Measurements from ENCODE around the gene FAM13A.

Gene FAM13A

DNA sequence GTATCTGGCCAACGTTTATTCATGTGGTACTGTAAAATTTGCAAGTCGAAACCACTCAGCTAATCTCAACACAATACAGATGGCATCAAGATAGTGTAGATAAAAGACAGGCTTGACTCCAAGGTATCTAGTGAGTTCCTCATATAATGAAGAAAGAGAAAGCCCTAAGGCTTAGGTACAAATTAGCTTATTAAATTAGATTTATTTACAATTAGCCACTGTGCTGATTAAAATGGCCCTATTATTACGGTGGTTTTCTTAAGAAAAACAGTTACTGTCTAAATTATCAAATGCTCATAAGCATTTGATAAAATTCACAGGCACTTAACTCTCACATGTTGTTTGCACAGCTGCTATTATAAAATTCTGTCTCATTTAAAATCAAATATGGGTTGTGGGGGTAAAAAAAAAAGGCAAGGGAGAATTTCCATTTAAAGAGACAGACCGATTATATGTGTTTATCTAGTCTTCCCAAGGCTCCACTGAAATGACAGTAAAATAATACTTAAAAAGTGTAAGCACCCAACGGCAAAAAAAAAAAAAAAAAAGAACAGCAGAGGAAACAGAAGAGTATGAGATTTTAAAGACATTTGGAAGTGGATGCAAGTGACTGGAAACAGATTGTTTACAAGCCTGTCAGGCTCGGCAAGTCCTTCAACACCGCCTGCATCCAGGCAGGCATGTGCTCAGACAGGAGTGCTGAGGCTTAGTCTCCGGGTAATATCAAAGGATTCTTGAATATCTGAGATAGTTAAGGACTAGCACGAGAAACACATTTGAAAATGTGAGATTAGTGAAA is 55.1 kb downstream of the FAM13A start:
- no peak overlapping the region for H3K27ac ChIP-seq (ENCODE audit: poor library complexity, severe bottlenecking)
- no peak for ATAC-seq (ENCODE audit: low read depth)
- TF ChIP-seq, protein P1, sequence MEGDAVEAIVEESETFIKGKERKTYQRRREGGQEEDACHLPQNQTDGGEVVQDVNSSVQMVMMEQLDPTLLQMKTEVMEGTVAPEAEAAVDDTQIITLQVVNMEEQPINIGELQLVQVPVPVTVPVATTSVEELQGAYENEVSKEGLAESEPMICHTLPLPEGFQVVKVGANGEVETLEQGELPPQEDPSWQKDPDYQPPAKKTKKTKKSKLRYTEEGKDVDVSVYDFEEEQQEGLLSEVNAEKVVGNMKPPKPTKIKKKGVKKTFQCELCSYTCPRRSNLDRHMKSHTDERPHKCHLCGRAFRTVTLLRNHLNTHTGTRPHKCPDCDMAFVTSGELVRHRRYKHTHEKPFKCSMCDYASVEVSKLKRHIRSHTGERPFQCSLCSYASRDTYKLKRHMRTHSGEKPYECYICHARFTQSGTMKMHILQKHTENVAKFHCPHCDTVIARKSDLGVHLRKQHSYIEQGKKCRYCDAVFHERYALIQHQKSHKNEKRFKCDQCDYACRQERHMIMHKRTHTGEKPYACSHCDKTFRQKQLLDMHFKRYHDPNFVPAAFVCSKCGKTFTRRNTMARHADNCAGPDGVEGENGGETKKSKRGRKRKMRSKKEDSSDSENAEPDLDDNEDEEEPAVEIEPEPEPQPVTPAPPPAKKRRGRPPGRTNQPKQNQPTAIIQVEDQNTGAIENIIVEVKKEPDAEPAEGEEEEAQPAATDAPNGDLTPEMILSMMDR (IDR thresholded peaks at IDR 0.05; ENCODE audit: poor library complexity, severe bottlenecking), result no peak

DNA sequence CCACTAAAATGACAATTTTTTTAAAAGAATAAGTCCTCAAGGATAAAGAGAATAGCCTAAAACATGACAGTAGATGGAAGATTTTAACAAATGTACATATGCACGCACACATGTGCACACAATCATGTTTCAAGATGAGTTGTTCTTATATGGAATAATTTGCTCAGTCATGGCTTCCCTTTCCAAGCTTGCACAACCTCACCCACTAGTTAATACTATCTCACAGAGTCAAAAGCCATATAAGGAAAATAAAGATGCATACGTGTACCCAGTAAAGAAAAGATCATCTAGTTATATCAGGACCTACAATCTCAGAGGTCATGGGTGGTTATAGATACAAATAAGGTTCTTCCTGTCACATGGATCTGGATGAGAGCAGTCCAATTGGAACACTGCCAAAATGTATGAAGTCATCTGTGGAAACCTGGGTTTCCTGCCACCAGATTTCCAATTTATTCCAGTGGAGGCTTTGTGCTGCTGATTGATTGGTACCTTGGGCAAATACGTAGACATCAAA is 56.1 kb downstream of the FAM13A start:
- H3K4me3 ChIP-seq (ENCODE audit: severe bottlenecking), result no peak overlapping the region
- no peak for DNase-seq (ENCODE audit: low spot score)
- H3K9me3 ChIP-seq (ENCODE audit: severe bottlenecking), result peaks cover 2% of the 10 kb centered on the region
- ATAC-seq (ENCODE audit: low read depth), result peak; percentile 84
- H3K27ac ChIP-seq (ENCODE audit: poor library complexity, severe bottlenecking), result no peak overlapping the region
- no peaks in the 10 kb centered on the region for H3K36me3 ChIP-seq (ENCODE audit: low read depth)
- H3K4me1 ChIP-seq (ENCODE audit: insufficient read depth, poor library complexity, severe bottlenecking), result peaks cover 13% of the 10 kb centered on the region
- TF ChIP-seq, protein P1 (IDR thresholded peaks at IDR 0.05; ENCODE audit: poor library complexity, severe bottlenecking), result no peak
- H3K27me3 ChIP-seq (ENCODE audit: insufficient read depth, poor library complexity, severe bottlenecking), result no peaks in the 10 kb centered on the region

More for the DNA sequence above, 55.1 kb downstream of the FAM13A start:
- Histone ChIP-seq H3K9me3 (ENCODE audit: severe bottlenecking) (peaks cover 2% of the 10 kb centered on the region), H3K4me3 (ENCODE audit: severe bottlenecking) (no peak overlapping the region), H3K27me3 (ENCODE audit: insufficient read depth, poor library complexity, severe bottlenecking) (no peaks in the 10 kb centered on the region), H3K4me1 (ENCODE audit: insufficient read depth, poor library complexity, severe bottlenecking) (peaks cover 13% of the 10 kb centered on the region), H3K36me3 (ENCODE audit: low read depth) (no peaks in the 10 kb centered on the region)
- DNase-seq (ENCODE audit: low spot score), result no peak

DNA sequence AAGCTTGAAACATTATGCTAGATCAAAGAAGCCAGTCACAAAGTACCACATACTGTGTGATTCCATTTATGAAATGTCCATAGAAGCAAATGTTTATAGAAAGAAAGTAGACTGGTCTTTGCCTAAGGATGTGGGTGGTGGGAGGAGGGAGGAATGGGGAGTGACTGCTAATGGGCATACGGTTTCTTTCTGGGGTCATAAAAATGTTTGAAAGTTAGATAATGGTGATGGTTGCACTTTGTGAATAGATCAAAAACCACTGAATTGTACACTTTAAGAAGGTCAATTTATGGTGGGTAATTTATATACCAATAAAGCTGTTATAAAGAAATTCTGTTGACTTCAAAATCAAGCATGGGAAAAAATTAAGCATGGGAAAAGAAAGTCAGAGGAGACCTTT is 56.6 kb downstream of the FAM13A start:
- no peak overlapping the region for H3K4me3 ChIP-seq (ENCODE audit: severe bottlenecking)
- TF ChIP-seq, protein P1 (IDR thresholded peaks at IDR 0.05; ENCODE audit: poor library complexity, severe bottlenecking), result no peak
- no peak for DNase-seq (ENCODE audit: low spot score)
- peaks cover 2% of the 10 kb centered on the region for H3K9me3 ChIP-seq (ENCODE audit: severe bottlenecking)
- H3K27me3 ChIP-seq (ENCODE audit: insufficient read depth, poor library complexity, severe bottlenecking), result no peaks in the 10 kb centered on the region
- peaks cover 13% of the 10 kb centered on the region for H3K4me1 ChIP-seq (ENCODE audit: insufficient read depth, poor library complexity, severe bottlenecking)
- no peak for ATAC-seq (ENCODE audit: low read depth)
- no peaks in the 10 kb centered on the region for H3K36me3 ChIP-seq (ENCODE audit: low read depth)
- H3K27ac ChIP-seq (ENCODE audit: poor library complexity, severe bottlenecking), result no peak overlapping the region

DNA sequence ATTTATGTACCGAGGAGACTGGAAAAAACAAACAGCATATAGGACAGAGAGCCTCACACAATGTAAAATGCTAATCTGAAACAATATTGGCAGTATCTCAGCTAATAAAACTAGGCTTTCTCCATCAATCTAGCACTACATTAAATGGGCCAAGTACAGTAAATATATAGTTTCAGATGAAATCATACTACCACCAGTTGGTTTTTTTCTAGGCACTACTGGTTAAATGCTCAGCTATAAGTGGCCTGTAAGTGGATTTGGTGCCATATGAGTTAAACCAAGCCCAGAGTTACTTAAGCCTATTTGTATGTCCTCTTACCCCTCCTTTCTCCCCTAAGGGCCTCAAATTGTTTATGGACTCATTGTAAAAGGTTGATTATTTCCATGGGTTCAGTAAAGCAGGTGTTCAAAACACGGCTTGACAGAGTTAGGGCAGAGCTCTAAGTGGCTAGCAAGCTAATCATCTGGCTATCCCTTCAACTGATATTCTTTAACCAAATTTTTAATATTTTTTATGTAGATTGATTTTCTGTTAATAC is 57.5 kb downstream of the FAM13A start:
- TF ChIP-seq, protein P1 (IDR thresholded peaks at IDR 0.05; ENCODE audit: poor library complexity, severe bottlenecking), result no peak
- Histone ChIP-seq H3K4me1 (ENCODE audit: insufficient read depth, poor library complexity, severe bottlenecking) (peaks cover 13% of the 10 kb centered on the region), H3K36me3 (ENCODE audit: low read depth) (no peaks in the 10 kb centered on the region), H3K27ac (ENCODE audit: poor library complexity, severe bottlenecking) (no peak overlapping the region), H3K9me3 (ENCODE audit: severe bottlenecking) (no peaks in the 10 kb centered on the region), H3K4me3 (ENCODE audit: severe bottlenecking) (no peak overlapping the region), H3K27me3 (ENCODE audit: insufficient read depth, poor library complexity, severe bottlenecking) (no peaks in the 10 kb centered on the region)
- no peak for ATAC-seq (ENCODE audit: low read depth)
- no peak for DNase-seq (ENCODE audit: low spot score)

DNA sequence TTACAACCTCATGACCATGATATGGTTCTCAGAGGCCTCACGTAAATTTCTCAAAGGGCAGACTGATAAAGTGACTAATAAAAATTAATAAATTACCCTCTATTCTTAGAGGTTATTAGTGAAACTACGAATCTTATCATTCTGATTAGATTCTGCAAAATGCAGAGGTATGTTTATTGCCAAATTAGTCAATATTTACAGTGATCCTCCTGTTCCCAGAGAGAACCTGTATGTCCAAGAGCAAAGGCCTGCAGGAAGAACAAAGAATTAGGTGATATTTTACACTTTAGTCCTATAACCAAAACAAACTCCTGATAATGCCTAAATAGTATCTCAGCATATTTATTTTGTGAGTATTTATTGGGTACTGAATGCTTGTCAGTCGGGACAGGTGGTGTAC is 58.1 kb downstream of the FAM13A start:
- H3K9me3 ChIP-seq (ENCODE audit: severe bottlenecking), result no peaks in the 10 kb centered on the region
- TF ChIP-seq, protein P1 (IDR thresholded peaks at IDR 0.05; ENCODE audit: poor library complexity, severe bottlenecking), result no peak

More for the DNA sequence above, 58.1 kb downstream of the FAM13A start:
- ATAC-seq (ENCODE audit: low read depth) (no peak), DNase-seq (ENCODE audit: low spot score) (no peak)
- H3K27me3 ChIP-seq (ENCODE audit: insufficient read depth, poor library complexity, severe bottlenecking), result no peaks in the 10 kb centered on the region
- H3K4me1 ChIP-seq (ENCODE audit: insufficient read depth, poor library complexity, severe bottlenecking), result peaks cover 13% of the 10 kb centered on the region
- no peak overlapping the region for H3K27ac ChIP-seq (ENCODE audit: poor library complexity, severe bottlenecking)
- no peak overlapping the region for H3K4me3 ChIP-seq (ENCODE audit: severe bottlenecking)
- no peaks in the 10 kb centered on the region for H3K36me3 ChIP-seq (ENCODE audit: low read depth)
